ENCODE data around the gene REEP6. TPM values are rescaled to one million over a fixed set of nuclear protein-coding genes. Genes with fewer than 3 reads are reported as not detected.
"Not testable (repeated sequence)": the region's sequence is repeated elsewhere in the genome, so short reads cannot be mapped to it uniquely, and the experiment has no call there.

The REEP6 gene
- total RNA-seq, 1 donor from 2014 or later: 4.2 TPM

DNA sequence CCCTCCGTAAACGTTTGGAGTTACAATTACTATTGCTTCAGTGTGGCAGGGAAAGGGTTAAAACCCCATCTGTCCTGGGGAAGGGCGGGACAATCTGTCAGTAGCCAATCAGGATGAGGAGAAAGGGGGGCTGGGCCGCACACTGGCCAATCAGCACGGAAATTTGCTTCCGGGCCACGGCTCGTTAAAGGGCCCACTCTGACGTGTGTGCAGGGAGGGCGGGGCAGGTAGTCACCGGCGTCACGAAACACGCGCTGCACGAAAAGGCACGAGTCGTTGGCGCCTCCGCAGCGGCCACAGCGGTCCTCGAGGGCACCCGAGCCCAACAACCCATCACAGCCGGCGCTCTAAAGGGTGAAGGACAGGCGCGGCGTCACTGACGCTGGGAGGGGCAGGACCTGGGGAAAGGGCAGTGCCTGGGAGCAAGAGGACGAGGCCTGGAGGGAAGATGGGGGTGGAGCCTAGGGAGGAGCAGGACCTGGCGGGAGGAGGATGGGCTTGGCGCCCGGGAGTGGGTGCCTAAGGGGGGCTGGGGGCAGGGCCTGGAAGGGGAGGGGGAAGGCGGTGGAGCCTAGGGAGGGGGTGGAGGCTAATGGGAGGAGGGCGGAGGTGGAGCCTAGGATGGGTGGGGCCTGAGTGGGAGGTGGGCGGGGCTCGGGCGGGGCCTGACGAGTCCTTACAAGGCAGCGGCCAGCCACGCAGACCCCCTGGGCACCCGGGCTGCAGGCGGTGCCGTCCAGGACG, 17.0 kb downstream of the REEP6 start:
- DNase-seq: peak; percentile 98

DNA sequence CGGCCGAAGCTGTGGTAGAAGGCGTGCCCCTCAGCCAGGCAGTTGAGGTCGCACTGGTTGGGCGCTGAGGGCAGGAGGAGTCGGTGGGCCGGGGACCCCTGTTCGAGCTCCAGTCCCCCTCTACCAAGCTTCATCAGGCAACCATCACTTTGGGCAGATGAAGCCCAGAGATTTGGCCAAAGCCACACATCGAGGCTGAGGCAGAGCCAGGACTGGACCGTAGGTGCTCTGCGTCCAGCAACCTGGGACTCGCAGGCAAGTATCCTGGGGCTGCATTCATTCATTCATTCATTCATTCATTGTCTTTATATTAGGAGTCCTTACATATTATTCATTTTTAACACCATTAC, 17.5 kb downstream of the REEP6 start:
- DNase-seq: no peak

GRCh38 chr19:1509602-1510441, 18.8 kb downstream of the REEP6 start:
- no peak for DNase-seq

DNA sequence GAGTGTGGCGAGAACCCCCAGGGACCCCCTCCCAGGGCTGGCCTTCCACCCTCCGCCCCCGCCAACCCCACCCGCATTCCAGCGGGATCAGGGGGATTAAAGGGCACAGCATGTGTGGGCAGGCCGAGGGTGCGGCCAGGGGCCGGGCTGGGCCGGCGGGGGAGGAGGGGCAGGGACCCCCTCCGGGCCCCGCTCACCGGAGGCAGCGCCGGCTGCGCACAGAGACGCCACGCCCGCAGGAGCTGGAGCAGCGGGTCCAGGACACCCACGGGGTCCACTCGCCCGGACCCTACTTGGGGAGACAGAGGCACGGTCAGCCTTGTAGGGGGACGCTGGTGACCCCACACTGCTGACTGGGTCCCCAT, 19.4 kb downstream of the REEP6 start:
- DNase-seq: peak; percentile 73

DNA sequence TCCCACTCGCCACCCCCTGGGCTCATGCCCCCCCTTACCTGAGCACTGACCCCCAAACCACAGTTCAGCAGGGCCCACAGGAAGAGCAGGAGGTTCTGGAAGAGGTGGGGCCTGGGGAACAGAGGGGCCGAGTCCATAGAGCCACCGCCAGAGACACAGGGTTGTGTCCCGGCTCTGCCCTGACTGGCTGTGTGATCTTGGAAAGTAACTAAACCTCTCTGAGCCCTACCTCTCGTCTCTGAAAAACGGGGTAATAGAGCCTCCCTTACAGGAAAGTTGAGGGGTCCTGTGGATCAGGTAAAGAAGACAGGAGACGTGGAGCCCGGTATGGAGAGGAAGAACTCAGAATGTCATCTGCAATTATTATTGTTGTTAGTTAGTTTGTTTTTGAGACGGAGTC, 19.8 kb downstream of the REEP6 start:
- DNase-seq: no peak

- no peak for DNase-seq
These were observed 20.6 kb downstream of the REEP6 start for GRCh38 chr19:1511318-1512317.

DNA sequence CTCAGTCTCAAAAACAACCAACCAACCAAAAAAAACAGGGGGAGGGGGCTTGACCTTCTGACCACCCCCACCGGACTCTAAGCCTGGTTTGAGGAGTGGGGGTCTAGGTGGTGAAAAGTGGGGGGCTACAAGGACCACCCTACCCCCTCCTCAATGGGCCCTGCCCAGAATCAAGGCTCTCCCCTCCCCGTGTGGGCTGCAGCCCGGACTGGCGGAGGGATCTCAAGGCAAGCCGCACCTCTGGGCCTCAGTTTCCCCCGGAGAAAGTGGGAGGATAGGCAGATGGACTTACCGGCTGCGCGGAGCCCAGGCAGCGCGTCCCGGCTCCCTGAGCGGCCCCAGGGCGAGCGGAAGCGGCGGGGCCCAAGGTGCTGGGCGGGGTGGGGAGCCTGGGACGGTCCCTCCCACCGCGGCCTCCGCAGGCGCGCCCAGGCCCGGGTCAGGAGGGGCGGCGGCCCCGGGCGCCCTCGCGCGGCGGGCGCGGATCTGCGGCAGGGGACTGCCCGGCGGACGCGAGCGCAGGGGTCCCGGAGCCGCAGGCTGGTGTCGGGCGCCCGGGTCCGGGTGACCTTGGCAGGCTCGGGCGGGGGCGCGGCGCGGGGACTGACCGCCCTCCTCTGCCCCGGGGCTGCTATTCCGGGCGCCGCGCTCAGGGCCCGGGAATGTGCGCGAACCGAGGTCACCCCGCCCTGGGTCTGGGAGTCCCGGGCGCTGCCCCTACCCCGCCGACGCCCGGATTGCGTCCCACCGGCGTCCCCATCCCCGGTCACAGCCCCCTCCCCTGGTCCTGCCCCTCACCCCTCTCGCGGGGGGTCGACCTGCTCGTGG, 21.9 kb downstream of the REEP6 start, which contains the start of gene ADAMTSL5:
ADAMTSL5 (minus strand) TSS at position 349 of the 828 bp plus-strand sequence. CDS start 2,076 bp downstream, outside the sequence.
- peak; percentile 69 for DNase-seq

DNA sequence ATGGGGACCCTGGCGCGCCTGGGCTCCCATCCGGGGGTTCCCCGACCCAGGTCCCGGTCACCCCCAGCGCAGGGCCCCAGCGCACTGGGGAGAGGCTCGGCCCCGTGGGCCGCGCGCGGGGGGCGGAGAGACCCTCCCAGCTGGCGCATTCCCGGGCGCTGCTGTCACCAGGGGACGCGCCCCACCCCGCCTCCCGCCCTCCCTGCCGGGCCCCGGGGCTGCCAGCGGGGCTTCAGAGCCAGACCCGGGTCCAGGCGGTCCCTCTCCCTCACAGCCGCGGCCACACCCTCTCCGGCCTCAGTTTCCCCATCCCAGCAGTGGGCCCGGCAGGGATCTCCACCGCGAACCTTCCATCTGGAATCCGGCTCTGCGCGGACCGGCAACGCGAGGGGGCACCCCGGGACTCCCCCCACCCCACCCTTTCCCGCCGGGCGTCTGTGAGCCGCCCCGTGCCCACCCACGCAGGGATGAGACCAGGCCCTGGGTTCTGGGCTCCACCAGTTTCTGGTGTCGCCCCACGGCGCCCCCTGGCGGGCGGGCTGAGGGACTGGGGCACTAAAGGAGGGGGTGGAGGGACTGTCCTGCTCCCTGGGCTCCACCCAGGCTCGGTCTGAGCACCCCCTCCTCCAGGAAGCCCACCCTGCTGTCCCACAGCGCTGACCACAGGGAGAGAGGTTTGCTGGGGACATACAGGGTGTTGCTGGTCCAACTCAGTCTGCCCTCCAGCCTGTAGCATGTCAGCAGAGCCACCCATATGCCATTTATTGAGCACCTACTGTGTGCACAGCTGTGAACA, 22.7 kb downstream of the REEP6 start:
- DNase-seq: peak; percentile 69

- no peak for DNase-seq
These were observed 23.3 kb downstream of the REEP6 start for GRCh38 chr19:1514295-1514661.

GRCh38 chr19:1514986-1515721, 24.2 kb downstream of the REEP6 start:
- DNase-seq: no peak

DNA sequence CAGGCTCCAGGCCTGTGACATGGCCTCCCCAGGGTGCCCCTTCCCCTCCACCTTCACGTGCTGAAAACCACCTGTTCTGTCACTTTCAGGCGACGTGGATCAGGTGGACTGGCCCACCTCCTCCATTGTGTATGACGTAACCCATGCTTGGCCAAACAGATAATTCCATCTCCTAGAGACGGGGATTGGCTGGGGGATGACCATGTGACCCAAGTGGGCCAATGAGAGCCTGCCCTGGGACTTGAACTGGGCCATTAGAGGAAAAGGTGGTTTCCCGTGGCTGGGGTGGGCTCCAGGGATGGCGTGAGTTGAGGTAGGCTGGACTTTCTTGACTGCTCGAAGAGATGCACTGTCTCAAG, 25.4 kb downstream of the REEP6 start:
- DNase-seq: no peak

DNA sequence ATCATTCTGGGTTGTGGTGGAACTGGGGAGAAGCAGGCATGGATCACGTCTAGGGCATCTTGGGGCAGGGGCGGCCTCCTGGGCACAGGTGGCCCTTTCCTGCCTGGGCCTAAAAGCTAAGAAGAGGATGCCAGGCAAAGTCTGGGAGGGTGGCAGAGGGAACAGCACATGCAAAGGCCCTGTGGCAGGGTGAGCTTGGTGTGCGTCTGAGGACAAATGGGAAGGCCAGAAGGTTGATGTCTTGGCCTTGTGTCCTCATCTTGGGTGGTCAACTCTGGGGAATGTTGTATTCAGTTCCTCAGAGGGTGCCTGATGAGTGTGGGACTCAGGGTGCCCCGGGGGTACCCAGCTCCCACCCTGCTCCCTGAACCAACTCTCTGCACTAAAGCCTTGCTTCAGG, 27.5 kb downstream of the REEP6 start:
- no peak for DNase-seq

GRCh38 chr19:1519802-1520201, 28.8 kb downstream of the REEP6 start:
- DNase-seq: not testable (repeated sequence)

- DNase-seq: no peak
These were observed 29.3 kb downstream of the REEP6 start for GRCh38 chr19:1520203-1520780.

DNA sequence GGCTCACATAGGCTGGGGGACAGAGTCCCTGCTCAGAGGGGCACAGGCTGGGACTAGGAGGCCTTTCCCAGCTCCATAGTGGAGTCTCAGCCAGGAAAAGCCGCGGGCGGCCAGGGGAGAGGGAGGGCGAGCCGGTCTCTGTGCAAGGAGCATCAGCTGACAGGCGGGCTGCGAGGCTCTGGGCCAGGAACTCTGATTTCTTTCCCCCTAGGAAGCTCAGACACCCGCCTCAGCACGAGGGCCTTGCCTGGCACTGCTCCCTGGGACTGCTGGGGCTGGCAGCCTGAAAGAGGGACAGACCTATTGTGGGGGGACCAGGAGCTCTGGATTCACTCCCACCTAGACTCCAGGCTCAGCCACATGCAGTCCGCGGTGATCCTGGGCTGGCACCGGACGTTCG, 30.7 kb downstream of the REEP6 start:
- DNase-seq: no peak

GRCh38 chr19:1522061-1522460, 31.1 kb downstream of the REEP6 start:
- no peak for DNase-seq

DNA sequence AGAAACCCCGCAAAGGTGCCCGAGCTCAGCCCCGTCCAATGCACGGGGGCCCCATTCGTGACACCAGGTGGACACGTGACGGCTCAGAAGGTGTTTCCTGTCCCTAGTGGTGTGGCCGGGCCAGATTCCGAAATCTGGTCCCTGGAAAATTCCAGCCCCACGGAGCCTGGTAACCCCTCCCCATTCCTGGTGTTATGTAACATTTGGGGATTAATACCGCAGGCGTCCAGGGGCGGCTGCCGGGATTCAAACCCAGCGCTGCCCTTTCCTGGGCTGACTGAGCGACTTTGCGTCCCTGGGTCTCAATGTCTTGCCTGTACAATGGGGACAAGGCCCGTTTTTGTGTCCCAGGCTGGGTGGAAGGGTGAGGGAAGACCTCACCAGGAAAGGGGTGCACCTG, 31.9 kb downstream of the REEP6 start:
- DNase-seq: no peak

- no peak for DNase-seq
These were observed 32.7 kb downstream of the REEP6 start, which contains the start of gene PLK5 for GRCh38 chr19:1523412-1524286. Gene PLK5, plus strand, starts transcription at chr19:1524077. Its CDS starts 2,920 bp downstream, at chr19:1526997.

Data from tongue (tissue), 2 donors.